Stimulated activated effector memory CD8-positive, alpha-beta T cell treated with anti-CD3 and anti-CD28 coated beads, Interleukin-12 subunit alpha, Interleukin-12 subunit beta, amount 100 ng/mL, for 72 hours (primary cell): ENCODE results near the gene RTEL1.
A peak's percentile ranks its signal among the peaks of the same experiment; 100 is the strongest.

Experiments
- ATAC-seq: fragments of 150-1000 bp; cut with Tn5 transposase; 2 replicates; pipeline ENCODE4 v1.10.0; 2021
- DNase-seq, 2 donors: peaks; one replicate each; pipeline ENCODE4 v3.0.0; 2021 to 2022; ENCODE audit warnings: low spot score in 2 of 2
- H3K27ac Mint-ChIP-seq: one replicate; pipeline ENCODE4 v1.8.0; 2022; ENCODE audit warnings: mild to moderate bottlenecking, mixed read lengths
- H3K36me3 Mint-ChIP-seq: one replicate; pipeline ENCODE4 v1.8.0; 2022; ENCODE audit warnings: mild to moderate bottlenecking, mixed read lengths
- H3K4me1 Mint-ChIP-seq: one replicate; pipeline ENCODE4 v1.8.0; 2022; ENCODE audit warnings: mixed read lengths
- H3K4me3 Mint-ChIP-seq: one replicate; pipeline ENCODE4 v1.8.0; 2022; ENCODE audit warnings: mild to moderate bottlenecking, mixed read lengths
- H3K9me3 Mint-ChIP-seq: one replicate; pipeline ENCODE4 v1.8.0; 2022; ENCODE audit warnings: mixed read lengths

RTEL1 gene

DNA sequence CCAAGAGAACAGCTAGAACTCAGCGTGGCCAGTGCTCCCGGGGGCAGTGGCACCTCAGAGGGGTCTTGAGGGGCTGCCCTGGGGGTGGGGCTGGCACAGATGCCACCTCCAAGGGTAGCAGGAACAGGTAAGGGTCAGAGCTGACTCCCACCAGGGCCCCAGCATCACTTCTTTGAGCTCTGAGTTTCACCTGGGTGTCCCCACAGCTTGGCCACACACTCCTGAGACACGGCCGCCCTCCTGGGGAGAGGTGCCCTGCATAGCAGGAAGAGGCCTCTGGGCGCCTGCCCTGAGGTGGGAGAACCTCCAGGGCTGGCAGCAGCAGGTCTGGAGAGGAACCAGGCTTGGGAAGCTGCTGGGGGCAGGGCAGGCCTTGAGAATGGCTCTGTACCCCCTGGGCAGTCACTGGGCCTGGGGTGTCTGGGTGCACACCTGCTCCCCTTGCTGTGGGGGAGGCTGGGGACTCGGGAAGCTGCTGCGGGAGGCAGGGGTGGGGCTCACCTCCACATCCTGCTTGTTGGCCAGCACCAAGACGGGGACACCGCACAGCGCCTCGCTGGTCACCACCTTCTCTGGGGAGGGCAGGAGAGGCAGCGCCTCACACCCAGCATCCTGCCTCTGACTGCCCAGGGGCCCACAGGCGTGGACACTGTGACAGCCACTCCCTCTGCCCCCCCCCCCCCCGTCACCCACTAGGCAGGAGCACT lies 43.4 kb downstream of the RTEL1 start:
- ATAC-seq, result no peak
- Mint-ChIP-seq H3K4me1 (peaks cover 48% of the 10 kb centered on the region), H3K27ac (peak overlapping the region; percentile 78), H3K36me3 (peaks cover 51% of the 10 kb centered on the region), H3K4me3 (no peak overlapping the region), H3K9me3 (no peaks in the 10 kb centered on the region)
- DNase-seq, result no peak

DNA sequence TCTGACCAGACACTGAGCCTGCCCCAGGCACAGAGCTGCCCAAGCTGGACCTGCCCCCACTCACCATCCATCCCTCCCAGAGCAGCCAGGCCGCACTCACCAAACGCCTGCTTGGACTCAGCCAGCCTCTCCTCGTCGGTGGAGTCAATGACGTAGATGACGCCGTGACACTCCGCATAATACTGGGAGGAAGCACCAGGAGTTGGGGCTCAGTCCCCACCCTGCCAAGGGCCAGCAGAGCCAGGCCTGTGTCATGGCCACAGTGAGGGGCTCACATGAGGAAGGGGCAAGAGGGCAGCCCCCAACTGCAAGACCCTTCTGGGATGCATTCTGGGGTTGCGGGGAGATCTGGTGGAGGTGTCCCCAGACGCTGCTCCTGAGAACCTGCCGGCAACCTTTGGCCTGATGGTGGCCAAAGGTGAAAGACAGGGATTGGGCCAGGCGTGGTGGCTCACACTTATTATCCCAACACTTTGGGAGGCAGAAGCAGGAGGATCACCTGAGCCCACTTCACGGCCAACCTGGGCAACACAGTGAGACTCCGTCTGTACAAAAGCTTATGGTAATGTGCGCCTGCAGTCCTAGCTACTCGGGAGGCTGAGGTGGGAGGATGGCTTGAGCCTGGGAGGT lies 44.0 kb downstream of the RTEL1 start:
- Mint-ChIP-seq H3K4me1 (peaks cover 48% of the 10 kb centered on the region), H3K36me3 (peaks cover 53% of the 10 kb centered on the region), H3K27ac (peak overlapping the region; percentile 71), H3K9me3 (no peaks in the 10 kb centered on the region), H3K4me3 (no peak overlapping the region)
- no peak for ATAC-seq
- no peak for DNase-seq

DNA sequence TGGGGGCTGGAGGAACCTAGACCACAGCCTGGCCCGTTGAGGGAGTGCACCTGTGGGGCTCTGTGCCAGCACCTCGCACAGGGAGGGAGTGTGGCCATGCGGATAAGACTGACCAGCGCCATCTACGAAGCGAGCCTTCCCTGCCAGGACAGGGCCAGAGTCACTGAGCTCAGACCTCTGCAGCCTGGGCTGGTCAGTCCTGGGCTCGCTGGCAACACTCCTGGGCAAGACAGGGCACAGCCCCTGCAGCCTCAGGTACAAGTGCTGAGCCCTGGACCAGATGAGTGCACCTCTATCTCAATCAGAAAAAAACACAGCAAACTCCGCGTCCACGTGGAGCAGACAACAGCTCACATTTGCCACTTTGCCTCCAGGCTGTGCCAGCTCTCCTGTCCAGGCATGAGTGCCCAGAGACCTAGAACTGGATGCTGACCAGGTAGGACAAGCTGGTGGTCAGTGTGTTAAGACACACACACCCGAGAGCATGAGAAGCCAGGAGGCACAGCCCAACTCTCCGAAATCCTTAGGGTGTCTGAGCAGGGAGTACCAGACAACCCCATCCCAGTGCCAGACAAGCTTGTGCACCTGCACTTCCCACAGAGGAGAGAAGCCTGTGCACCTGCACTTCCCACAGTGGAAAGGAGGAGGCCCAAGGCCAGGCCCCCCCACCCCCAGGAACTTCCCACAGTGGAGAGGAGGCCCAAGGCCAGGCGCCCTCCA lies 44.8 kb downstream of the RTEL1 start:
- peaks cover 43% of the 10 kb centered on the region for H3K4me1 Mint-ChIP-seq
- H3K36me3 Mint-ChIP-seq, result peaks cover 47% of the 10 kb centered on the region
- no peak overlapping the region for H3K4me3 Mint-ChIP-seq
- H3K9me3 Mint-ChIP-seq, result no peaks in the 10 kb centered on the region
- no peak for ATAC-seq
- no peak for DNase-seq
- peak overlapping the region; percentile 71 for H3K27ac Mint-ChIP-seq

DNA sequence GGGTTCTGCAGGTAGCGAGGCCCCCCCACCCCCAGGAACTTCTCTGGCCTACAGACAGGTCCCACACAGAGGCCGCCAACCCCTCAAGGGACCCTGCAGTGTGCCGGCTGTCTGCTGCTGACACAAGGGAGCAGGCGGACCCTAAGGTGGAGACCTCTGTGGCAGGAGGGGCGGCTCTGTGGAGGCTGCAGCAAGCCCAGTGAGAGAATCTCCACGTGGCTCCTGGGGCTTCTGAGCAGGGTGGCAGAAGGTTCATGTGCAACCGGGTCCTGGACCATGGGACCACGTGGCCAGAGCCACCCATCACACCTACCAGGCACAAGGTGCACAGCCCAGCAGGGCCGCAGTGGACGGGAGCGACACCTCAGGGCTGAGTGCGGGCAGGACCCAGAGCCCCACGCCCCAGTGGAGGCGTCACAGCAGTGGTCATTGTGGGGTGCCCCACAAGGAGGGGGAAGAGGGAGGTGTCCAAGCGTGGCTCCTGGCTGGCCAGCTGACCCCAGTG lies 45.4 kb downstream of the RTEL1 start:
- Mint-ChIP-seq H3K9me3 (no peaks in the 10 kb centered on the region), H3K27ac (no peak overlapping the region), H3K4me1 (peaks cover 45% of the 10 kb centered on the region), H3K4me3 (no peak overlapping the region), H3K36me3 (peaks cover 45% of the 10 kb centered on the region)
- DNase-seq (no peak), ATAC-seq (no peak)

DNA sequence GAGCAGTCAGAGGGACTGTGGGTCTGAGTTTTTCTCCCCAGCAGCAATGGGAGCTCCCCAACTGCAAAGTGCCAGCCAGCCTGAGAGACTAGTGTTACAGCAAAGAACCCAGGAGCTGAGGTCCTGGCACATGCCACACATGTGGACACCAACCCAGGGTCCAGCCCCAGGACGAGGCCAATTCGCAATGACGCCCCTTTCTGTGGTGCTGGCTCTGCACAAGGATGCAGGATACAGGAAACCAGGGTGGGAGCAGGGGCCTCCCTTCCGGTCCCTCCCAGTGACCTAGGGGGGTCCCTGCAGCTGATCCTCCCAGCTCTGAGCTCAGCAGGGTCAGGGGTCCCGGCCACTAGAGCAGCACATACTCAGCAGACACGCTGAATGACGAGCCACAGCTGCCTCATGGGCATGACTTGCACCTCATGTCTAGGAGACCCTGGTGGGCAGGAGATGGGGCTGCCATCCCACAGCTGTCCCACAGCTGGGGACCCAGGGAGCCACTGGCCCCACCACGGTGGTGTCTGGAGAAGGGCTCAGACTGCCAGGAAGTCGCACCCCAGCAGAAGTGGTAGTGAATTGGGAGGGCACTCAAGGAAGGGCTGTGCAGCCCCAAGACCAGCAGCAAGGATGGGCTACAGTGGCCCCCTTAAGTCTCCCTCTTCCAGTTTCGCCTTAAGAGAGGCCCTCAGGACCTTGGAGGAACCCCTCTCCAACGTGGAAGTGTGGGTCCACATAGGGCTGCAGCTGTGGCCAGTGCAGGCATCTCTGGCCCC lies 46.0 kb downstream of the RTEL1 start:
- H3K27ac Mint-ChIP-seq, result peak overlapping the region; percentile 58
- no peak for ATAC-seq
- no peak for DNase-seq
- peaks cover 46% of the 10 kb centered on the region for H3K4me1 Mint-ChIP-seq
- H3K4me3 Mint-ChIP-seq, result no peak overlapping the region
- H3K36me3 Mint-ChIP-seq, result peaks cover 51% of the 10 kb centered on the region
- no peaks in the 10 kb centered on the region for H3K9me3 Mint-ChIP-seq

DNA sequence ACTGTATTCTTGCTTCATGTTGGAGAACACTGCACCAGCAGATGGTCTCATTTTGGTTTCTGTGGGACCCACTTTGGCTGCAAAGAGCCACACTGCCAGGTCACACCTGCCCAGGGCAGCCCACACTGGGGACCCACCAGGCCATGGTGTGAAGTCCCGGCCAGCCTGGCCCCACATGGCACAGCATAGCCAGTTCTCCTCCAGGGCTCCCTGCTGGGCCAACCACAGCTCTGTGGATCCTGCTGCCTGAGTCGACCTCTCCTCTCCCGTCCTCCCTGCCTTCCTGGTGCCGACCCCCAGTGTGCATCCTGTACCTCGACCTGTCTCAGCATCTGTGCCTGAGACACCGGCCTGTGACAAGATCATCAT lies 46.6 kb downstream of the RTEL1 start:
- H3K36me3 Mint-ChIP-seq, result peaks cover 57% of the 10 kb centered on the region
- H3K4me3 Mint-ChIP-seq, result no peak overlapping the region
- H3K4me1 Mint-ChIP-seq, result peaks cover 43% of the 10 kb centered on the region
- no peak for DNase-seq
- H3K27ac Mint-ChIP-seq, result peak overlapping the region; percentile 54
- no peaks in the 10 kb centered on the region for H3K9me3 Mint-ChIP-seq
- no peak for ATAC-seq

DNA sequence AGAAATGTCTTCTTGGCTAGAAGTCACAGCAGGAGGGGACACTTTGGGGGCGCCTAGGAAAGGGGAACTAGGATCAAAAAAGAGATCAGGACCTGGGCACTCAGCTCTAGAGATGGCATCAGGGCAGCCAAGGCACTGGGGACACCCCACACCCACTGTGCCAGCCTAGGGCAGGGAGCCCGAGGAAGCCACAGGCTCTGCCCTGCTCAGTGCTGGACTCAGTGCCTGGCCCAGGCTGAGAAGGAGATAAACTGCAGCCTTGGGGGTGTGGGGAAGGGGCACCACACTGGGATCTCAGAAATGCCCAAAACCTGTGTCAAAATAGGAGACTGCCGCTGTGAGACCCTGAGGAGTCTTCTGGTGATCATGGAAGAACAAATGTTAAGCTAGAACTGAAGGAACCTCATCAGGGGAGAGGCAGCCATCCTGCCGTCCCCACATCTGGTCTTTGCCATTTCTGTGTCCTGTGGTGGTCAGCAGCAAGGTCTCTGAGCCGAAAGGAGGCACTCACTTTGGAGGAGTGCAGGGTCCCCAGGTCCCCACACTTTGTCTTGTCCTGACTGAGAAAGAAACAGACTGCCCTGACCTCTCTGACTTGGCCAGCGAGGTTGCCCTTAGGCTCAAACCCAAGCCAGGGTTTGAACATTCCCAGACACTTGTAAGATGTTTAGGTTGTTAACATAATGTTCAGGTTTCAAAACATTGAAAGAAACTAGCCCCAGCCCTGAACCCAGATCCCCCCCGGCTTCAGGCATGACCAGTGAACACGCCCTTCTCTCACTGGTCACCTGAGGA lies 47.3 kb downstream of the RTEL1 start:
- DNase-seq (no peak), ATAC-seq (no peak)
- Mint-ChIP-seq H3K27ac (peak overlapping the region; percentile 54), H3K4me3 (peak overlapping the region; percentile 89), H3K4me1 (peaks cover 46% of the 10 kb centered on the region), H3K36me3 (peaks cover 64% of the 10 kb centered on the region), H3K9me3 (no peaks in the 10 kb centered on the region)

DNA sequence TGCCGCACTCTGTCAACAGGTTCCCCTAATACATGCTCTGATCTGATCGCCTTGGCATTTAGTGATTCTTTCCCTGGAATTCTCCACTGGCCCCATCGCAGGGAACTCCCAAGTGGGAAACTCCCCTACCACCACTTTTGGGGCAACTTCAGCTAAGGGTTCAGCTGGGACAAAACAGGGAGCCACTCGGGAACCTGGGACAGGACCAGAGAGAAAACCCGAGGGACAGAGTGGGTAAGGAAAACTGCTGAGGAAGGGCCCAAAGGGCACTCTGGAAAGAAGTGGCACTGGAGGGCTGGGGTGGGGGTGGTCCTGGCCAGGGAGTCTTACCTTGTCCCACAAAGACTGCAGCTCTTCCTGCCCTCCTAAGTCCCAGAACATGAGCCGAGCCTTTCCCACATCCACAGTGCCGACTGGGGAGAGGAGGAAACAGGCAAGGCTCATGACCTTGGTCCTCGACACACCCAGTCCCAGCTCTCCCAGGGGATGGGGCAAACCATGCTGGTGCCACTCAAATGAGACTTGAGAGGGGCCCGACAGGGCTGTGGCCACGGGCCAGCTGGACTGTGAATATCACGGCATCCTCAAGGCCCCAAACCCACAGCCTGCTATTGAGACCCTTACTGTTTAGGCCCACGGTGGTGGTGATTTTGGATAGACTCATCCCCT lies 48.0 kb downstream of the RTEL1 start:
- Mint-ChIP-seq H3K9me3 (no peaks in the 10 kb centered on the region), H3K27ac (peak overlapping the region; percentile 75), H3K4me3 (peak overlapping the region; percentile 89), H3K36me3 (peaks cover 71% of the 10 kb centered on the region), H3K4me1 (peaks cover 54% of the 10 kb centered on the region)
- no peak for ATAC-seq
- DNase-seq, result no peak

DNA sequence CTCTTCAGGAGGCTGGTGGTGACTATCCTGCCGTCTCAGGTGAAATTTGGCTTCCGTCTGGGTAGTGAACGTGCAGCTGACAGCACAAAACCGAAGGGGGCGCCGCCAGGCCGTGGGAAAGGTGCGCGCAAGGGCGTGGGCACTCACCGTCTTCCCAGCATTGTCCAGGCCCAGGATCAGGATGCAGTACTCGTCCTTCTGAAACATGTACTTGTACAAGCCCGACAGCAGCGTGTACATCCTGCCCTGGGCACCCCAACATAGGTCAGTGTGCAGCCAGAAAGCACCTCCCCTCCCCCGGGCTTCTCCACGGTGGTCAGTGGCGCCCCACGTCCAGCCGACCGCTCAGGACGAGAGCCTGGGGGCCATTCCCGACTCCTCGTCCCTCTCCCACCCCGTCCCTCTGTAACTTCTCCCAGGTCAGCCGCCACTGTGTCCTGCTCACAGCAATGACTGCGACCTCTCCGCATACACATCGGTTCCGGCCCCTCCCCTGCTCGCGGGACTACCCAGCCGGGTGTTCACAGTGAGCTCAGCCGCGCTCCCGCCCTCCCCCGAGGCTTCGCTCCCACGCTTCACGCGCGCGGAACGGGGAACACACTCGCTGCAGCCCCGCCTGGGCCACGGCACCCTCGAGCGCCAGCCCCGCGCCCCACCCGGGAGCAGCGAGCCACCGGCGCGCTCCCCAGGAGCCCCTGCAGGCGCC lies 48.9 kb downstream of the RTEL1 start:
- peak overlapping the region; percentile 89 for H3K4me3 Mint-ChIP-seq
- H3K9me3 Mint-ChIP-seq, result no peaks in the 10 kb centered on the region
- ATAC-seq, result peak; percentile 73
- peak in 1 of 2 donors; percentile 78 for DNase-seq
- peaks cover 80% of the 10 kb centered on the region for H3K36me3 Mint-ChIP-seq
- peaks cover 56% of the 10 kb centered on the region for H3K4me1 Mint-ChIP-seq
- H3K27ac Mint-ChIP-seq, result peak overlapping the region; percentile 75

DNA sequence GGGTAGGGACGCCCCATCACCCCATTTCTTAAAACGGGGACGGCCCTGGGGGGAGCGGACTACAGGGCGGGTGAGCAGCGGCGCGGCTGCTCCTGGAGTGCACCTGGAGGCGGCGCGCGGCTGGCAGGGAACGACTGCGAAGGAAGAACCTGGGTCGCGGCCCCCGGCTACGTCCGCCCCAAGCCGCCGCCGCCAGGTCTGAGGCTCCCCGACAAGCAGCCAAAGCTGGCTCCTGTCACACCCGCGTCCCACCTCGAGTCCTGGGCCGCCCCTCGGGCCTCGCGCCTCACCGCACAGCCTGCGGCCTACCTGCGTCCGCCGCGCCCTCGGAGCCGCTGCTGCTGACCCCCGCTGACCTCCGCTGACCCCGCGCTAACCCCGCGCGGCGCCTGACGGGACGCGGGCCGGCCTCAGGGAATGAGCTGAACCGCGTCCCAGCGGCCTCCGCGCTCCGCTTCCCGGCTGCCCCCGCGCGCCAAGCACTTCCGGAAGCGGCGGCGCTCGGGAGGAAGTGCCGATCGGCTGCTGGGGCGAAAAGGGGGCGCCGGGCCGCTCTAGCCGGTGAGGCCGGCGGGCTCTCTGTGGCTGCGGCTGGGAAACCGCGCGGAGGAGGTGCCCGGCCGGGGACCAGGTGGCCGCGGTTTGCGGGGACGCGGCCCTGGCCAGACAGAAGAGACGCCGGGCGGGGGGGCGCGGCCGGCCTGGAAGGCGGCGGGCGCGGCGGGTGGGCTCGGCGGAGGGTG lies 49.6 kb downstream of the RTEL1 start, which contains the start of the genes ARFRP1 and ZGPAT:
Gene ARFRP1, minus strand, starts transcription at position 419 of the 743 bp plus-strand sequence. CDS start 885 bp downstream, outside the sequence.
Gene ZGPAT, plus strand, starts transcription at position 482 of the 743 bp plus-strand sequence. CDS start 542 bp downstream, outside the sequence.
- Mint-ChIP-seq H3K36me3 (peaks cover 81% of the 10 kb centered on the region), H3K4me3 (peak within 1 kb of the TSS; percentile 89), H3K9me3 (no peaks in the 10 kb centered on the region), H3K27ac (peak within 1 kb of the TSS; percentile 88), H3K4me1 (peaks cover 56% of the 10 kb centered on the region)
- peak; percentile 88 for ATAC-seq
- DNase-seq, result peak; percentile 79 to 91

DNA sequence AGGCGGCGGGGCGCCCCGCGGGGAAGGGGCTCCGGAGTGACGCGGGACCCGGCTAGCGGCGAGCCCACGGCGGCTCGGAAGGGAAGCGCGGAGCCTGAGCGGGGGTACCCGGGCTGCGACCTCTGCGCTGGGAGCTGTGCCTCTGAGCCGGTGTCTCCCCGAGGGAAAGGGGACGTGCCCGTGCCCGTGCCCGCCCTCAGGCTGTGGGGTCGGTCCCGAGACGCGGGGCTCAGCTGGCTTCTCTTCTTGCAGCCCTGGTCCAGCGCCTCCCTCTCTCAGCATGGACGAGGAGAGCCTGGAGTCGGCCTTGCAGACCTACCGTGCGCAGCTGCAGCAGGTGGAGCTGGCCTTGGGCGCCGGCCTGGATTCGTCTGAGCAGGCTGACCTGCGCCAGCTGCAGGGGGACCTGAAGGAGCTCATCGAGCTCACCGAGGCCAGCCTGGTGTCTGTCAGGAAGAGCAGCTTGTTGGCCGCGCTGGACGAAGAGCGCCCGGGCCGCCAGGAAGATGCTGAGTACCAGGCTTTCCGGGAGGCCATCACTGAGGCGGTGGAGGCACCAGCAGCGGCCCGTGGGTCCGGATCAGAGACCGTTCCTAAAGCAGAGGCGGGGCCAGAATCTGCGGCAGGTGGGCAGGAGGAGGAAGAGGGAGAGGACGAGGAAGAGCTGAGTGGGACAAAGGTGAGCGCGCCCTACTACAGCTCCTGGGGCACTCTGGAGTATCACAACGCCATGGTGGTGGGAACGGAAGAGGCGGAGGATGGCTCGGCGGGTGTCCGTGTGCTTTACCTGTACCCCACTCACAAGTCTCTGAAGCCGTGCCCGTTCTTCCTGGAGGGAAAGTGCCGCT lies 50.4 kb downstream of the RTEL1 start:
- ATAC-seq (peak; percentile 22), DNase-seq (no peak)
- peaks cover 86% of the 10 kb centered on the region for H3K36me3 Mint-ChIP-seq
- peak overlapping the region; percentile 88 for H3K27ac Mint-ChIP-seq
- no peaks in the 10 kb centered on the region for H3K9me3 Mint-ChIP-seq
- H3K4me3 Mint-ChIP-seq, result peak overlapping the region; percentile 89
- H3K4me1 Mint-ChIP-seq, result peaks cover 52% of the 10 kb centered on the region

DNA sequence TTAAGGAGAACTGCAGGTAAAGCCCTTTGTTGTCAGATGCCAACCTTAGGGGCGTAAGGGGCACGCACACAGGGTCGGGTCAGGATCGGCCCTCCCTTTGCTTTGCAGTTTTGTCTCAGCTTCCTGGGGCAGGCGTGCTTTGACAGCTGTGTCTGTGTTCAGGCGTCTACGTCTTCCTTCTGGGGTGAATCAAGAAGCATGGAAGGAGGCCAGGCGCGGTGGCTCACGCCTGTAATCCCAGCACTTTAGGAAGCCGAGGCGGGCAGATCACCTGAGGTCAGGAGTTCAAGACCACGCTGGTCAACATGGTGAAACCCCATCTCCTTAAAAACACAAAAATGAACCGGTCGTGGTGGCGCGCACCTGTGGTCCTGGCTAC lies 51.0 kb downstream of the RTEL1 start:
- H3K27ac Mint-ChIP-seq, result peak overlapping the region; percentile 88
- H3K4me1 Mint-ChIP-seq, result peaks cover 52% of the 10 kb centered on the region
- peaks cover 90% of the 10 kb centered on the region for H3K36me3 Mint-ChIP-seq
- DNase-seq, result no peak
- peak overlapping the region; percentile 89 for H3K4me3 Mint-ChIP-seq
- no peak for ATAC-seq
- no peaks in the 10 kb centered on the region for H3K9me3 Mint-ChIP-seq
